GM12874 (cell line): ENCODE results near the gene EFCAB6.
A peak's percentile ranks its signal among the peaks of the same experiment; 100 is the strongest.

ENCODE experiments used
- TF ChIP-seq, protein P1 (sequence below): IDR thresholded peaks from 2 replicates; pipeline ENCODE4 v1.5.1; 2011; ENCODE audit warnings: low read depth, mild to moderate bottlenecking, control low read depth, low read length, moderate library complexity; ENCODE audit not compliant: insufficient read depth

Gene EFCAB6

GRCh38 chr22:43483669-43484068, 328.4 kb downstream of the EFCAB6 start:
- TF ChIP-seq, protein P1, sequence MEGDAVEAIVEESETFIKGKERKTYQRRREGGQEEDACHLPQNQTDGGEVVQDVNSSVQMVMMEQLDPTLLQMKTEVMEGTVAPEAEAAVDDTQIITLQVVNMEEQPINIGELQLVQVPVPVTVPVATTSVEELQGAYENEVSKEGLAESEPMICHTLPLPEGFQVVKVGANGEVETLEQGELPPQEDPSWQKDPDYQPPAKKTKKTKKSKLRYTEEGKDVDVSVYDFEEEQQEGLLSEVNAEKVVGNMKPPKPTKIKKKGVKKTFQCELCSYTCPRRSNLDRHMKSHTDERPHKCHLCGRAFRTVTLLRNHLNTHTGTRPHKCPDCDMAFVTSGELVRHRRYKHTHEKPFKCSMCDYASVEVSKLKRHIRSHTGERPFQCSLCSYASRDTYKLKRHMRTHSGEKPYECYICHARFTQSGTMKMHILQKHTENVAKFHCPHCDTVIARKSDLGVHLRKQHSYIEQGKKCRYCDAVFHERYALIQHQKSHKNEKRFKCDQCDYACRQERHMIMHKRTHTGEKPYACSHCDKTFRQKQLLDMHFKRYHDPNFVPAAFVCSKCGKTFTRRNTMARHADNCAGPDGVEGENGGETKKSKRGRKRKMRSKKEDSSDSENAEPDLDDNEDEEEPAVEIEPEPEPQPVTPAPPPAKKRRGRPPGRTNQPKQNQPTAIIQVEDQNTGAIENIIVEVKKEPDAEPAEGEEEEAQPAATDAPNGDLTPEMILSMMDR, result no peak

DNA sequence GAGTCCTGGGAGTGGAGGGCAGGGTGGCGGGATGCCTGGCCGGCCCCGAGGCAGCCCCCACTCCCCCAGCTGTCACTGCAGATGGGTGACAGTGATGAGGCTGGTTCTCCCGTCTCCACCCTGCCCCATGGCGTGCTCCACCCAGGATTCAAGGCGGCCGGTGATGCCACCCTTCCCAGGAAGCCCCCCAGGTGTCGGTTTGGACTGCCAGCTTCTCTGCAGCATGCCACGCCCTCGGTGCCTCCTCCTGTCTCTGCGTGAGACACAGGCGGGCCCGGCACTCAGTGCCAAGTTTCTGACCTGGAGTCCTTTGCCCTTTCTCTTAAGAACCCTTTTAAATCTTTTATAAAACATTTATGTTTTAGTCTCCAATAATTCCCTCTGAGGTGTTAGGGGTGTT, 328.8 kb downstream of the EFCAB6 start:
- TF ChIP-seq, protein P1, result no peak

DNA sequence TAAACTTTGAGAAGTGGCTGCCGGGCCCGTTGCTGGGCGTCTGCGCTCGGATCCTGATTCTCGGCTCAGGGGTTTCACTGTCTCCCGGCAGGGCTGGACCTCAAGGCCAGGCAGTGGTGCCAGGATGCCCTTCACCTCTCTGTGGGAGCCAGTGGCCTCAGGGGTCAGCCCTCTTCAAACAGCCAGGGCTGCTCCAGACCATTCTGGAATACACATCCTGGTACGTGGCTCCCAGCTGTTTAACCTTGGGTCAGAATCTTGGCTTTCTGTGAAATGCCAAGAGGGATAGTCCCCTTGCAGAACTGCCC, 329.8 kb downstream of the EFCAB6 start:
- TF ChIP-seq, protein P1, result no peak

GRCh38 chr22:43481568-43482317, 330.4 kb downstream of the EFCAB6 start:
- TF ChIP-seq, protein P1, result peak; percentile 23; the same call in 1 of the 2 replicates

GRCh38 chr22:43479962-43480361, 332.1 kb downstream of the EFCAB6 start:
- TF ChIP-seq, protein P1, result no peak

DNA sequence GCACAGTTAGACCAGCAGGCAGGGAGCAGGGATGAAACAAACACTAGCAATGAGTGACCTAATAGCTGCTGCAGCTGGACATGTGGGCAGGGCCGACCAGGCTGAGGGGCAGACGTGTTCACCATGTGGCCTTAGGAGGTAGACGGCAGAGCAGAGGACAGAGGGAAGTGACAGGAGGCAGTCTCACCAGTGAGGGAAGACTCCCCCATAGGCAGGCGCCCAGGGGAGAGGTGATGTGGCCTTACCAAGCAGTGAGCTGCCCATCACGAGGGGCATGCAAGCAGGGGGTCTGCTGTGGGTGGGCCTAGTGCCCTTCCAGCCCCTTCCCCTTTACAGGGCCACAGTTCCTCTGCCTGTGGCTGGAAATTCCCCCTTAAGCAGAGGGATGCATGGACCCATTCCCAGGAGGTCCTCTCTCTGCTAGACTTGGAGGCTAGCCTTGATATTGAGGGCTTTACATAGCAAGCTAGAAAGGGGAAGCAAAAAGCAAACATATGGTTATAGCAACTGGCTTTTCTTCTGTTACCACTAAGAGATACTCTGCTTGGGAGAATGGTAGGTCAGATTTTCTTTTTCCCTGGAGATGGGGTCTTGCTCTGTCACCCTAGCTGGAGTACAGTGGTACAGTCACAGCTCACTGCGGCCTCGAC, 332.7 kb downstream of the EFCAB6 start:
- TF ChIP-seq, protein P1, result no peak
